Ramos (cell line): ENCODE measurements around the gene MINDY4.

Experiments used
- in situ Hi-C: fragments of 300-500 bp; cut with MboI; formaldehyde crosslinking; loops from one replicate; pipeline ENCODE4 v1.14.3; 2022; ENCODE audit warnings: low sequenced_read_pairs; ENCODE audit not compliant: unreplicated experiment

The MINDY4 gene

DNA sequence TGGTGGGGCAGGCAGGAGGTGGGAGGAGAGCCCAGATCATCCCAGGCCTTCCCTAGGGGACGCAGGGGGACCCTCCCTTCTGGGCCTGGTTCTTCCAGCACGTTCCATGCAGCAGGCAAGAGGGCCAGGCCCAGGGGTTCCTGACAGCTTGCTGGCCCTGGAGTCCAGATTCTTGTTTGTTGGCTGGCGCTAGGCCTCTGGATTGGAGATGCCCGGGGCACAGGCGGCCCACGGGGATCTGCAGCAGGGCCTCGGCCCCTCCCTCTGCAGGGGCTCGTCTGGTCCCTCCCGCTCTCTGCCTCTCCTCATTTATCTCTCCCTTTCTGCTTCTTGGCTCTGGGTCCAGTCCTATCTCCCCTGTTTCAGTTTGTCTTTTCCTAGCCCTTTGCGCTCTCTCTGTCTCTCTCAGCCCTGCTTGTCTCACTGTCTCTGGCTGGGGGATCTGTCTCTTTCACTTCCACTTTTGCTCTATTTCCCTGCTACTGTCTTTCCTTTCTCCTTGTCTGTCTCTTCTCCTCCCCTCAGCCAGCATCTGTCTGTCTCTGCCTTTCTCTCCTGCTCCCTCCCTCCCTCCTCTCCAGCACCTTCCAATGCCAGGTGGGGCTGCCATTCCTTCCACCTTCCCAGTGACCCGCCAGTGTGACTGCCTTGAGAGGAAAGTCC lies 139.3 kb downstream of the MINDY4 start:
- in situ Hi-C loops: no loop called here

GRCh38 chr7:30911133-30911532 lies 139.9 kb downstream of the MINDY4 start:
- in situ Hi-C loops: no loop called here

DNA sequence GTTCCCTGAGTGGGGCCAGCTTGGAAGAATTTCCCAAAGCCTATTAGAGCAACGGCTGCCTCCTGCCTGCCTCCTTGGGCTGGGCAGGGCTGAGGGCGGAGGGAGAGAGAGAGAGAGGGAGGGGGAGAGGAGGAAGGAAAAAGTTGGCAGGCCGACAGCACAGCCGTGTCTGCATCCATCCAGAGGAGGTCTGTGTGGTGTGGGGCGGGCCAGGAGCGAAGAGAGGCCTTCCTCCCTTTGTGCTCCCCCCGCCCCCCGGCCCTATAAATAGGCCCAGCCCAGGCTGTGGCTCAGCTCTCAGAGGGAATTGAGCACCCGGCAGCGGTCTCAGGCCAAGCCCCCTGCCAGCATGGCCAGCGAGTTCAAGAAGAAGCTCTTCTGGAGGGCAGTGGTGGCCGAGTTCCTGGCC lies 140.3 kb downstream of the MINDY4 start, which contains the start of gene AQP1:
AQP1 (plus strand) TSS at position 293 of the 409 bp plus-strand sequence; CDS start at position 350, 57 bp downstream.
- in situ Hi-C loops: no loop called here

- in situ Hi-C loops: no loop called here
Measured at GRCh38 chr7:30912021-30912730, 141.0 kb downstream of the MINDY4 start.

DNA sequence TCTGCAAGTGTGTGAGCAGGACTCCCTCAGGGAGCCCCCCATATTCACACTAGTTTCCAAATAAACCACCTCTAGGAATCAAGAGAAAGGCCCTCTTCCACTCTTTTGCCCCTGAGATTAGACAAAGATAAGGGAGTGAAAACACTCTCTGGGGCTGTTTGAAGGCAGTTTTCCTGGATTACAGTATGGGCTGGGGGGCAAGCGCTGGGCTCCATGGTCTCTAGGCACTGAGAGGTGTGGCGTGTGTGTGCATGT lies 141.4 kb downstream of the MINDY4 start:
- in situ Hi-C loops: no loop called here

- in situ Hi-C loops: no loop called here
Measured at GRCh38 chr7:30912986-30913811, 142.0 kb downstream of the MINDY4 start.

DNA sequence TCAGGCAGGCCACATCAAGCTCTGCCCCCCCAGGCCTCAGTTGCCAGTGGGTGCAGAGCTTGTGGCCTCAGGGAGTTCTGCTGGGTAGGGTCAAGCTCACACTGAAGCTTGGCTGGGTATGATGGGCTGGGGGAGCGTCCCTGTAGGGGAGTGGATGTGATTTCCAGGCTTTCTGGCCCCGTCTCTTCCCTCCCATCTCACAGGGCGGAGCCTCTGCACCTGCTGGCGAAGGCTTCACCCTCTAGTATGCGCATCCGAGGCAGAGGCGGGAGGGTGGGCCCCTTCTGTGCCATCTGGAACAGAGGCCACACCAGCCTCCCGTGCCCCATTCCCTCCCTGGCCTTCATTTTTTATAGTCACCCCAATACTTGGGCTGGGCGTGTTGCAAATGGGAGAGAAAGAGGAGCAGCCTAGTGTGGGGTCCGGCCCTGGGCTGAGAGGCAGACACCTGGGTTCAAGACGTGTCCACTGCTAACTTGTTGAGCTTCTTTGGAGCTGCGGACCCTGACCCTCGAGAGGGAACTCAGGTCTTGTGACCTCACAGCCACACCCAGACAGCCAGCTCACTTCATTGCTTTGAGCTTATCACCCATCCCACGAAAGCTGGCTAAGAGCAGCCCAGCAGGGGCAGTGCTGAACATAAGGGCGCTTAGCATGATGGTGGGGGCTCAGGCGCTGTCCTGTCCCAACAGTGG lies 142.8 kb downstream of the MINDY4 start:
- in situ Hi-C loops: no loop called here

GRCh38 chr7:30914596-30914995 lies 143.4 kb downstream of the MINDY4 start:
- in situ Hi-C loops: no loop called here

GRCh38 chr7:30915005-30915601 lies 143.9 kb downstream of the MINDY4 start:
- in situ Hi-C loops: no loop called here

GRCh38 chr7:30915751-30916150 lies 144.5 kb downstream of the MINDY4 start:
- in situ Hi-C loops: no loop called here

- in situ Hi-C loops: no loop called here
Measured at GRCh38 chr7:30916255-30916654, 145.0 kb downstream of the MINDY4 start.

GRCh38 chr7:30916767-30917166 lies 145.6 kb downstream of the MINDY4 start:
- in situ Hi-C loops: no loop called here

- in situ Hi-C loops: no loop called here
Measured at GRCh38 chr7:30917216-30917893, 146.1 kb downstream of the MINDY4 start.

GRCh38 chr7:30918676-30919075 lies 147.5 kb downstream of the MINDY4 start:
- in situ Hi-C loops: no loop called here

- in situ Hi-C loops: no loop called here
Measured at GRCh38 chr7:30920021-30920583, 148.9 kb downstream of the MINDY4 start.

DNA sequence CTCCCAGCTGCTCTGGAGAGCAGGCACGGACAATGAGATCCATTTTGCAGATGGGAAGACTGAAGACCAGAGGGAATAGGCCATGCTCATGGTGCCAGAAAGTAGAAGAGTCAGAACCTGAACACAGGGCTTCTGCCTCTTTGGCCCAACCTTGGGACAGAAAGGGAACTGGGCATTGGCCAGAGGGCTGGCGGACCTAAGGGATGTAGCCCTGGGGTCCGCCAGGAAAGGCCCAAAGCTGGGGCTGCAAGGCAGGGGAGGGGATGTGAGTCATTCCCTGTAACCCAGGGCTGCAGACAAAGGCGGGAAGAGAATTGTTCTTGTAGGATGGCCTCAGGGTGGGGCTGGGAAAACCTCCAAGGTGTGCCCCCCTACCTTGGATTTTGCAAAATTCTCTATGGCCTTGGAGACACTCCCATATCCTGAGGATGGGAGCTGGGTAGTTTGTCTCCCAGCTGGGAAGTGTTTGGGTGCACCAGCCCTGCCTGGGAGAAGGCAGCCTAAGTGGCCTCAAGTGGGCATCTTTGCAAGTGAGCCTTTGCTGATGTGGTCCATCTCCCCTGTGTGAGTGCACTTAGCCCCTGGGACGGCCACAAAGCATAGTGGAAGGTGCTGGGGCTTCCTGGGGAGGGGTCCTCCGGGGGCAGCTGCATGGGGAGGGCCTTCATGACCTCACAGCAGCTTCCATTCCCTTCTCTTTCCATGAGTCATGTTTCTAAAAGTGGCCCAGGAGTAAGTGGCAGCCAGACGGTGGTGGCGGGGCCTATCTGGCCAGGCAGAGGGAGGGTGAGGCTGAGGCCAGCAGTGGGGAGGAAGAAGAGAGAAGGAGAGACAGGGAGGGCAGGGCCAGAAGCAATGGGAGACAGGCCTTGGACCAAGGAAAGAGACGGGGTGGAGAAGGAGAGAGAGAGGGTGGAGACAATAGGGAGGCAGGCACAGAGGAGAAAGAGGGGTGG lies 149.6 kb downstream of the MINDY4 start:
- in situ Hi-C loops: no loop called here

DNA sequence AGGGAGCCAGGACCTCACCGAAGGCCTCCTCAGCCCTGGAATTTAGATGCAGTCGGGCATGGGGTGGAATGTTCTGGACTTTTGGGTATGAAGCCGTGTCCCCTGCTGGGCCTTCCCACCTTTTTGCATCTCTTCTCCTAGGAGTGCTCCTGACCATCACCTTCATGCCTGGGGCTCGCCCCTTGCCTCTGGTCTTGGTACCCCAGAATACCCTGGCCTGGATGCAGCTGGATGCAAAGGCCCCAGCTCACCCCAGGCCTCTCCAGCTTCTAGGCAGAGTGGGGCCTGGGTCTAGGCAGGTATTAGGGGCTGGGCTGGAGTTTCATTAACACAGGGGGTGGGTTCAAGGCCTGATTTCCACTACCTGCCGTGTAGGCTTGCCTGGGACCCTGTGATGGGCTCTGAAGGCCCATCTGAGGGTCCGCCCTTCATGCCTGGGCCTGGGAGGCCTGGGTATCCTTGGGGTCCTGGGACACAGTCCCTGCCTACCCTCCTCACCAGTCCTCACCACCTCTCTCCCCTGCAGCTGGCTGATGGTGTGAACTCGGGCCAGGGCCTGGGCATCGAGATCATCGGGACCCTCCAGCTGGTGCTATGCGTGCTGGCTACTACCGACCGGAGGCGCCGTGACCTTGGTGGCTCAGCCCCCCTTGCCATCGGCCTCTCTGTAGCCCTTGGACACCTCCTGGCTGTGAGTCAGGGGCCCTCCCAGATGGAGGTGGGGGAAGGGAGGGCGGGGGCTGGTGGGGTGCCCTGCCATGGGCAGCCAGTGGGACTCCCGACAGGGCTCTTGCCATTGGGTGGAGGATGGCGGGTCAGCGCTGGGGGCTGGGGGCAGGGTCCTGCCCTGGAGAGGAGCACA lies 150.6 kb downstream of the MINDY4 start:
- in situ Hi-C loops: no loop called here
